NCI-H1417 (cell line): ENCODE measurements around the gene TUBGCP2.
"Not testable (repeated sequence)": the region's sequence is repeated elsewhere in the genome, so short reads cannot be mapped to it uniquely, and the experiment has no call there.

Experiments used
- DNase-seq, 3 experiments: peaks; one replicate each; lab custom pipeline; 2025; lab: John Stamatoyannopoulos, UW

Gene TUBGCP2

GRCh38 chr10:133265052-133265451 is 43.6 kb downstream of the TUBGCP2 start:
- not testable (repeated sequence) for DNase-seq

- no peak for DNase-seq
These were observed 44.2 kb downstream of the TUBGCP2 start for GRCh38 chr10:133264461-133264860.

- no peak for DNase-seq
These were observed 45.0 kb downstream of the TUBGCP2 start for GRCh38 chr10:133263674-133264073.

GRCh38 chr10:133262696-133263095 is 46.0 kb downstream of the TUBGCP2 start:
- DNase-seq: peak; percentile 60 to 87 (median 67)

- peak; percentile 55 to 71 (median 65) for DNase-seq
These were observed 46.8 kb downstream of the TUBGCP2 start for GRCh38 chr10:133261726-133262325.

GRCh38 chr10:133260895-133261725 is 47.6 kb downstream of the TUBGCP2 start:
- DNase-seq: peak; percentile 23 to 55 (median 54)

GRCh38 chr10:133259602-133259989 is 49.1 kb downstream of the TUBGCP2 start:
- no peak for DNase-seq

GRCh38 chr10:133258818-133259601 is 49.7 kb downstream of the TUBGCP2 start:
- no peak for DNase-seq

- DNase-seq: peak in 2 of 3 experiments; percentile 9 to 24
These were observed 50.4 kb downstream of the TUBGCP2 start for GRCh38 chr10:133258066-133258817.

- DNase-seq: peak in 1 of 3 experiments; percentile 23
These were observed 51.1 kb downstream of the TUBGCP2 start for GRCh38 chr10:133257489-133258065.

- no peak for DNase-seq
These were observed 53.3 kb downstream of the TUBGCP2 start for GRCh38 chr10:133255323-133255722.

- DNase-seq: no peak
These were observed 54.1 kb downstream of the TUBGCP2 start for GRCh38 chr10:133254421-133255120.

GRCh38 chr10:133253361-133253955 is 55.2 kb downstream of the TUBGCP2 start:
- DNase-seq: no peak

- DNase-seq: no peak
These were observed 56.5 kb downstream of the TUBGCP2 start for GRCh38 chr10:133252223-133252552.

- DNase-seq: no peak
These were observed 57.1 kb downstream of the TUBGCP2 start for GRCh38 chr10:133251388-133252222.

GRCh38 chr10:133249975-133250754 is 58.5 kb downstream of the TUBGCP2 start:
- DNase-seq: no peak

- no peak for DNase-seq
These were observed 59.4 kb downstream of the TUBGCP2 start for GRCh38 chr10:133249094-133249780.

- DNase-seq: no peak
These were observed 60.3 kb downstream of the TUBGCP2 start for GRCh38 chr10:133248334-133248715.
